ENCODE results near the gene TCF12. TPM values are rescaled to one million over a fixed set of nuclear protein-coding genes. Genes with fewer than 3 reads are reported as not detected.
"Not testable (repeated sequence)": the region's sequence is repeated elsewhere in the genome, so short reads cannot be mapped to it uniquely, and the experiment has no call there.

TCF12 gene
- total RNA-seq, 4 donors from 2014 or later: 93.9 to 165 (median 111) TPM

- ATAC-seq (ENCODE audit: low FRiP score) (no peak), DNase-seq (ENCODE audit: low spot score) (no peak)
- no peak for TF ChIP-seq CTCF (IDR thresholded peaks at IDR 0.05)
Observed at GRCh38 chr15:57090496-57090859, 172.0 kb downstream of the TCF12 start.

DNA sequence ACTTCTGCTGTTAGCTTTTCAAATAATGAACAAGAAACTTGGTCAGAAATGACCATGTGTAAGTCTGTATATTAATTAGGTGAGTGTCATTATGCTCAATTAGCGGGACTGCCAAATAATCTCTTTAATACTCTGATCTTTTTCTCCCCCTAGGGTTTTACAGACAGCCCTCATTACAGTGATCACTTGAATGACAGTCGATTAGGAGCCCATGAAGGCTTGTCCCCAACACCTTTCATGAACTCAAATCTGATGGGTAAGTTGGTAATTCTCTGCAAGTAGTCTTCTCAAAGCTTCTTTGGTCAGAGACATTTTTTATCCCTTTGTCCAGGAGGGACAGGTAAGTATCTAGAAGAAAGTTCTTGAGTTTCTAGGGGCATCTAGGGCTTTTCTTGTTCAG is 173.2 kb downstream of the TCF12 start:
- TF ChIP-seq CTCF (IDR thresholded peaks at IDR 0.05): no peak
- no peak for DNase-seq (ENCODE audit: low spot score)
- no peak for ATAC-seq (ENCODE audit: low FRiP score)

GRCh38 chr15:57092252-57092651 is 173.8 kb downstream of the TCF12 start:
- TF ChIP-seq CTCF (IDR thresholded peaks at IDR 0.05): no peak
- DNase-seq (ENCODE audit: low spot score) (no peak), ATAC-seq (ENCODE audit: low FRiP score) (no peak)

GRCh38 chr15:57094321-57095257 is 176.1 kb downstream of the TCF12 start:
- no peak for ATAC-seq (ENCODE audit: low FRiP score)
- no peak for DNase-seq (ENCODE audit: low spot score)
- TF ChIP-seq CTCF (IDR thresholded peaks at IDR 0.05): no peak

DNA sequence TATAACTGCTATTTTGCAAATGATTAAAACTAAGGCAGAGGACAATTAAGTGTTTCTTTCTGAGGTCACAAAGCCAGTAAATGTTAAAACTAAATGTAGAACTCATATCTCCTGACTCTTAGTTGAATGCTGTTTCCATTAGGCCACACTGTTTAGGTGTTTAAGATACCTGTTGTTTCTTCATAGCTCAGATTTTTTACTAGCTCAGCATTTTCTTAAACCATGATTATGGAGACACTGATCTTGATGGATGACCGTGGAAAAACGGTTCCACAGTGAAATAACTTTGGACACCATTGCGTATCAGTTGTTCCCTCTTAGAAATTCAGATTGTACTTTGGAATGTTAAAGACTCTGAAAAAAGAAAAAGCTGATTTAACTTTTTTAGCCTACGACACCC is 177.5 kb downstream of the TCF12 start:
- DNase-seq (ENCODE audit: low spot score) (no peak), ATAC-seq (ENCODE audit: low FRiP score) (no peak)
- TF ChIP-seq CTCF (IDR thresholded peaks at IDR 0.05): no peak

- no peak for DNase-seq (ENCODE audit: low spot score)
- no peak for TF ChIP-seq CTCF (IDR thresholded peaks at IDR 0.05)
Observed at GRCh38 chr15:57097246-57097645, 178.8 kb downstream of the TCF12 start.

GRCh38 chr15:57097919-57098543 is 179.6 kb downstream of the TCF12 start:
- ATAC-seq (ENCODE audit: low FRiP score); DNase-seq (ENCODE audit: low spot score): not testable (repeated sequence)

More at GRCh38 chr15:57097246-57097645, 178.8 kb downstream of the TCF12 start:
- ATAC-seq (ENCODE audit: low FRiP score): no peak
